Activated naive CD8-positive, alpha-beta T cell (primary cell): ENCODE results near the gene HMG20A.

Experiments used
- H3K27ac Mint-ChIP-seq: one replicate; pipeline ENCODE4 v1.8.0; 2021; ENCODE audit warnings: mixed read lengths
- H3K27me3 Mint-ChIP-seq: one replicate; pipeline ENCODE4 v1.8.0; 2021; ENCODE audit warnings: mixed read lengths
- H3K36me3 Mint-ChIP-seq: one replicate; pipeline ENCODE4 v1.8.0; 2021; ENCODE audit warnings: mixed read lengths
- H3K4me1 Mint-ChIP-seq: one replicate; pipeline ENCODE4 v1.8.0; 2021; ENCODE audit warnings: low read depth, mixed read lengths
- H3K4me3 Mint-ChIP-seq: one replicate; pipeline ENCODE4 v1.8.0; 2021; ENCODE audit warnings: mild to moderate bottlenecking, mixed read lengths
- H3K9me3 Mint-ChIP-seq: one replicate; pipeline ENCODE4 v1.8.0; 2021; ENCODE audit warnings: low read depth, mixed read lengths

The HMG20A gene

DNA sequence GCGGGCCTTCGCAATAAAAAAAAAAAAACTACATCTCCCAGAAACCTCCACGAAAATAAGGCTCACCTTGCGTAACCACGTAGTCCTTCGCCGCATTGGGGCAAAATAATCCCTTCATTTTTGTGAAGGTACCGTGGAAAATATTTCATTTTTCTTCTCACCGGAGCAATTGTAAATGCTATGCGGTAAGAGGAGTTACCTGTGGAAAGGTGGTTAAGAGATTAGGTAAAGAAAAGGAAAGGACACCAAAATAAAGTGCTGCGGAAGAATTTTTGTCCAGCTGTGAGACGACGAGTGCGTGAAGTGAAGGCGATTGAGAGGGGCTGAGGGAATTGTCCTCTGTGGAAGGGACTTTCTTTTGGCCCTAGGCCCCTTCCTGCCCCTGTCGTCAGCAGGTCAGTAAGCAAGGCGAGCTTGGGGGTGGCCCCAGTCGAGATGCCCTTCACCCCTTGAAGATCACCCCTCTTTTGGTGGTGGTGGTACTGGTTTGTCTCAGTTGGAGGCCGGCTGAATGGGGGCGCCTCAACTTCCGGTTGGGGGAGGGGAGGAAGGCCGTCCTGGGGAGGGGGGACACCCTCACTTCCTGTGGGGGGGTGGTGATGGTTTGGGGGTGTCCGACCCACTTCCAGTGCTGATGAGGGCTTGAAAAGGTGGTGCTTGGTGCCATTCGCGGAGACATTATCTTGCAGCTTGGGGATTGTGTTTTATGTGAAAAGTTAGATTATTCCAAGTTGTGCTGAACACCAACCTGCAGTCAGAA lies at the start of gene HMG20A:
TSS of gene HMG20A (plus strand) at position 279 of the 760 bp plus-strand sequence. CDS start 37,520 bp downstream, outside the sequence.
- H3K4me3 Mint-ChIP-seq = peak within 1 kb of the TSS; percentile 99
- H3K27me3 Mint-ChIP-seq = no peaks in the 10 kb centered on the region
- no peaks in the 10 kb centered on the region for H3K9me3 Mint-ChIP-seq
- peaks cover 65% of the 10 kb centered on the region for H3K4me1 Mint-ChIP-seq
- H3K36me3 Mint-ChIP-seq = no peaks in the 10 kb centered on the region
- peak within 1 kb of the TSS; percentile 99 for H3K27ac Mint-ChIP-seq

DNA sequence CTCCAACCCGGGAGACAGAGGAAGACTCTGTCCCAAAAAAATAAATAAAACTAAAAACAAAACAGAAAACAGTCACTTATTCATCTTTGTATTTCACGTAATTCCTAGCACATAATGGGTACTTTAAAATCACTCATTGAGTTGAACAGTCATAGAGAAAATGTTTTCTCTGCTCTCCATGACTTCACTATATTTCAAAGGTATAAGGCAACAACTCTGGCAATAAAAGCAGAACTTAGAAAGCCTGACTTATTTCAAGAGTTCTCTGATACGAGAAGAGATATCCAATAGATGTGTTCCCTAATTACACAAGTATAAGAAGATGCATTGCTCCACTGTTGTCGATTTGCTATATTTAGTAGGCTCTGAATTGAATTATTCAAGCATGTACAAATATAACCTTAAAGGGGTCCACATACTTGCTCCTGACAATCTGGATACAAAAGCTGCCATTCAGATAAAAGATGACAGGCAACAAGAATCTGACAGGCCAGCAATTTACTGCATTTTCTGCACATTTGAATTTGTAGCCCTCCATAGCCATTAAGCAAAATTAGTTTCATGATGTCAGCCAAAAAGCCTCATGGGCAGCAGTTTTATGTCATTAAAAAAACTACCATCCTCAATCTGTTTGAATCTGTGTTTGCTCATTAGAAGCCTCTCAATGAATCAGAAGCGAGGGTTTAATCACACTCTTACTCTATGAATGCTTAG lies 48.7 kb upstream of the HMG20A start:
- H3K27ac Mint-ChIP-seq = no peak overlapping the region
- no peaks in the 10 kb centered on the region for H3K27me3 Mint-ChIP-seq
- no peak overlapping the region for H3K4me3 Mint-ChIP-seq
- no peaks in the 10 kb centered on the region for H3K9me3 Mint-ChIP-seq
- peaks cover 2% of the 10 kb centered on the region for H3K36me3 Mint-ChIP-seq
- H3K4me1 Mint-ChIP-seq = peaks cover 8% of the 10 kb centered on the region

DNA sequence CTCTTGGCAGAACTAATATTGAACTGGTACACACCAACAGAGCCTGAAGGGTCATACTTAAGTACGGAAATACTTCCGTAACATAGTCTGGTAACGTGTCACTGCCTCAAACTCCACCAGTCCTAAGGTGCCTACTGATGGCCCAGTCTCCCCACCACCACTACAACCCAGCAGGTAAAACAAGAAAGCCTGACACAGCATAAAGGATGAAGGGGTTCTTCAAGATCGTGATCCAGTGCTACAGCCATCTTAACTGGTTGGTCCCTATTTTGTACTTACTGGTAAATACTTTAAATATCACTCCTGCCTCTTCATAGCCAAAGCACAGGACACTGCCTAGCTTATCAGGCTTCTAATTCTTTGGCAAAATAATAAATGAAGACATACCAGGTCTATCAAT lies 47.2 kb upstream of the HMG20A start:
- no peak overlapping the region for H3K27ac Mint-ChIP-seq
- H3K27me3 Mint-ChIP-seq = no peaks in the 10 kb centered on the region
- H3K4me3 Mint-ChIP-seq = no peak overlapping the region
- peaks cover 2% of the 10 kb centered on the region for H3K36me3 Mint-ChIP-seq
- no peaks in the 10 kb centered on the region for H3K9me3 Mint-ChIP-seq
- H3K4me1 Mint-ChIP-seq = peaks cover 8% of the 10 kb centered on the region

DNA sequence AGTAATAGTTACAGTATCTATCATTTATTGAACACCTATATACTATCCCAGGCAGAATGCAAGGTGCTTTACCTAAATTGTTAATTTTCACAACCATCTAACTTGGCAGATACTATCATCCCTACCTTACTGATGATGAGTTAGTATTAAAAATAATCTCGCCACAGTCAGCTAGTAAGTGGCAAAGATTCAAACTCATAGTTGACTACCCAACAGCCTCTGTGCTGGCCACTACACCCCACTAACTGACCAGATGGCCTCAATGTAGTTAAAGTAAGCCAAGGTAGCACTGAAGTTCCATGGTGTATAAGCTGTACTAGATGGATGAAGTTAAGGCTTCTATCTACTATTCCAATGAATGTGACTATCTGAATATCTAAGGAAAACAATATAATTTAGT lies 45.6 kb upstream of the HMG20A start:
- H3K4me3 Mint-ChIP-seq = no peak overlapping the region
- peaks cover 4% of the 10 kb centered on the region for H3K4me1 Mint-ChIP-seq
- peaks cover 2% of the 10 kb centered on the region for H3K36me3 Mint-ChIP-seq
- no peaks in the 10 kb centered on the region for H3K27me3 Mint-ChIP-seq
- no peak overlapping the region for H3K27ac Mint-ChIP-seq
- H3K9me3 Mint-ChIP-seq = no peaks in the 10 kb centered on the region

DNA sequence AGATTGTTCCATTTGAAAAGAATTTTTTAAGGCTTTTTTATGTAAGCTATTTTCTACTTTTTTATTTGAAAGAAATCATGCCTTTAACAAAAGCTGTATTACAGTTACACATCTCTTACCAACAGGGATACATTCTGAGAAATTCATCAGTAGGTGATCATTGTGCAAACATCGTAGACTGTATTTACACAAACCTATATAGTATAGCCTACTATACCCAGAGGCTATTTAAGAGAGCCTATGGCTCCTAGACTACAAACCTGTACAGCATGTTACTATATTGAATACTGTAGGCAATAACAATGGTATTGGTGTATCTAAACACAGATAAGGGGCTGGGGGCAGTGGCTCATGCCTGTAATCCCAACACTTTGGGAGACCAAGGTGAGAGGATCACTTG lies 43.9 kb upstream of the HMG20A start:
- H3K36me3 Mint-ChIP-seq = peaks cover 2% of the 10 kb centered on the region
- peaks cover 4% of the 10 kb centered on the region for H3K4me1 Mint-ChIP-seq
- H3K27me3 Mint-ChIP-seq = no peaks in the 10 kb centered on the region

DNA sequence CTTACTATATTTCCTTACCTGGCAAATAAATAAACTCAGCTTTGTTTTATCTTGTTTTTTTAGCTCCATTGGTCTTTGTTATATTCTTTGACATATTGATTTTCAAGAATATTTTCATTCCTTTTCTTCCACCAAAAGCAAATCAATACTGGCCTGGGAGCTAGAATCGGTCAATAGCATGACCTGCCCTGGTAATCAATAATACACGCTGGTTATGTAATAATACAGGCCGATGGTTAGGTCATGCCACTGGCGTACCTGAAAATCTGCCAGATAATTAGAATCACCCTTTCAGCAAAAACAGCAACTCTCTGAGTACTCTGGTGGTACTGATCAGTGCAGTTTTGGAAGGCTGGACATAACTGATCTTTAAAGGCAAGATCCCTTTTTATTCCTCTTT lies 40.7 kb upstream of the HMG20A start:
- H3K27ac Mint-ChIP-seq = no peak overlapping the region
- H3K36me3 Mint-ChIP-seq = no peaks in the 10 kb centered on the region
- peaks cover 16% of the 10 kb centered on the region for H3K4me1 Mint-ChIP-seq
- no peak overlapping the region for H3K4me3 Mint-ChIP-seq
- no peaks in the 10 kb centered on the region for H3K9me3 Mint-ChIP-seq
- H3K27me3 Mint-ChIP-seq = no peaks in the 10 kb centered on the region

More for the DNA sequence above, 43.9 kb upstream of the HMG20A start:
- Mint-ChIP-seq H3K27ac (no peak overlapping the region), H3K9me3 (no peaks in the 10 kb centered on the region), H3K4me3 (no peak overlapping the region)

DNA sequence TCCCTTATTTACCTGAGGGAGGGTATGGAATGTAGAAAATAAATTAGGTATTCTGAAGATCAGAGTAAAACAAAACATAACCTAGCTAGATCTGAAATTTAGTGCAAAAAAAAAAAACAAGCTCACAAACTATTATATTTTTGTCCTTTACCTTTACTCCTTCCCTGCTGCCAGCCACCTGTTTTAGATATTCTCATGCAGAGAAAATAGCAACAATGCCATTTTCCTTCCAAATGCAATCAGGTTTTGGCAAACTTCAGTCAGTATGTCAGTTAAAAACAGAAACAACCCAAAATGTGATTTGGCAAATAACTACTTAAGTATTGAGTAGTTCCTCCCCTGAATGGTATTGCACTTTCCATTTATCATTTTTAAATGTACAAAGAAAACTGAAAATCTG lies 36.6 kb upstream of the HMG20A start:
- Mint-ChIP-seq H3K36me3 (no peaks in the 10 kb centered on the region), H3K27ac (no peak overlapping the region), H3K4me1 (peaks cover 20% of the 10 kb centered on the region), H3K27me3 (no peaks in the 10 kb centered on the region), H3K4me3 (no peak overlapping the region), H3K9me3 (no peaks in the 10 kb centered on the region)

DNA sequence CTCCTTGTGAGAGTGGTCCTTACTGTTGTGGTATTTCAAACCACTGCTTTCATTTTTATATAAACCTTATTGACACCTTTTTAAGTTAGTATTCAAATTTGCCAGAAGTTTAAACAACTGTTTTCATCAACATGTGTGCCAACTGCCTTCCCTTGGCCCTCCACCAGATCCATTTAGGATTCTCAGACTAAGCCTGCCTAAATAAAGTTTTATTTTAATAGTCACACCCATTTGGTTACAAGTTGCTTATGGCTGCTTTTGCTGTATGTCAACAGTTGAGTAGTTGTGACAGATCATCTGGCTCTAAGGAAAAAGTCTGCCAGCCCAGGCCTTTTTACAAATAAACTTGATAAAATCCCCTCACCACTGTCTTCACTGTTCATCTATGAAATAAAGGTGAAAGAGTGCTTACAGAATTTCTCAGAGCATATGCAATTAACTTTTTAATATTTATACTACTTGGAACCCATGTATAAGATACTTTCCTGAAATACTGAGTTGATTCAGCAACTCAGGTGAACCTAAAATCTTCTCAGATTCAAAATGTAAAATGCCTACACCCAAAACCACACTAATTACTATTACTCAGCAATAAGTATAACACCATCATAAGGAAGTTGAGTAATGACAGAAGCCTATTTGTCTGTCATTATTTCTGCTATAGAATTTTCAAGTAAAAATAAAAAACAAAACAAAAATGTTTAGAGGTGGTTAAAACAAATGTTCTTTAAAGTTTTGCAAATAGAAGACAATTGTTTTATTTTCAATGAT lies 35.9 kb upstream of the HMG20A start:
- Mint-ChIP-seq H3K27ac (no peak overlapping the region), H3K27me3 (no peaks in the 10 kb centered on the region), H3K36me3 (no peaks in the 10 kb centered on the region), H3K4me1 (peaks cover 20% of the 10 kb centered on the region), H3K4me3 (no peak overlapping the region), H3K9me3 (no peaks in the 10 kb centered on the region)

DNA sequence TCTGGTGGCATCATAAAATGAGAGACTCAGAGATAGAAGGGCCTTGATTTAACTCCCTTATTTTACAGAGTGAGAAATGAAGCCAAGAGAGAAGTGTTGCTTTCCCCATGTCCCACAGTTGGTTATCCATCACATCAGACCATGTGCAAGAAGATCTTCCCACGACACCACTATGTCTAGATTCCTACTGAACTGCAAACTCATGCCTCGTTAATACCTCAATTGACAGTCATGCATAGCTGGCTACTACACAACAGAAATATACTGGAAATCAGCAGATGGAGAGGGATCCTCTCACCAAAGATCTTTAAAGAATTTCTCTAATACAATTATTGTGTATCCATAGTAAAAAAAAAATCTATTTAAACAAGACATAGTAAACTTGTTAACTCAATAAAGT lies 34.1 kb upstream of the HMG20A start:
- H3K4me3 Mint-ChIP-seq = no peak overlapping the region
- H3K27ac Mint-ChIP-seq = no peak overlapping the region
- no peaks in the 10 kb centered on the region for H3K9me3 Mint-ChIP-seq
- H3K4me1 Mint-ChIP-seq = peaks cover 21% of the 10 kb centered on the region
- no peaks in the 10 kb centered on the region for H3K36me3 Mint-ChIP-seq
- no peaks in the 10 kb centered on the region for H3K27me3 Mint-ChIP-seq

DNA sequence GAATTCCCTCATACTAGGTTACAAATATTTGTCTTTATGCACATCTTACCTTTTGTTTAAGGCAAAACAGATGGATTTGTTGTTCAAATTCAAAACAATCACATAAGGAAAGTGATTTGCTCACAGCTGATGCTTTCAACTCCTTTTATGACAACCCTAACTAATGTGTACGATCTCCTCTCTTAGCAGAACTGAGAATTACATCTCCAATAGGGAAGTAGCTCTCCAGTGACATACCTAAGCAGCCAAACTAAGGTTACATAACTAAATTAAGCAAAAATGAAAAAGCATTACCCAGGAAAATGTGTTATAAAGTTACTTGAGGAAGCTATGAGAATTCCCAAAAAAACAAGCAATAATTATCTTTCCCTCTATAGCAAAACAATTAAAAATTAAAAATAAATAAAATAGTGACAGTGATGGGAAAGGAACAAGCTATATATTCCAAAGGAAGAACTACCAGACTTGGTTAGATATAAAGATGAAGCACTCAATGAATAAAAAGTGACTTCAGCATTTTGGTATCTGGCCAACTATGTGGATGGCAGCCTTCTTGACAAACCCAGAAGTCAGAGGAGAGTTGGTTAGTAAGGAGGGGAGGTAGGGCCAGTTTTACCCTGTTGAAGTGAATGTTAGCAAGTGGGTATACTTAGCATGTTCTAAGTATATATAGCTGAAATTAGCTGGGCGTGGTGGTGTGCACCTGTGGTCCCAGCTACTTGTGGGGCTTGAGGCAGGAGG lies 33.2 kb upstream of the HMG20A start:
- Mint-ChIP-seq H3K27me3 (no peaks in the 10 kb centered on the region), H3K36me3 (no peaks in the 10 kb centered on the region), H3K4me3 (no peak overlapping the region), H3K9me3 (no peaks in the 10 kb centered on the region), H3K27ac (no peak overlapping the region), H3K4me1 (peaks cover 19% of the 10 kb centered on the region)

DNA sequence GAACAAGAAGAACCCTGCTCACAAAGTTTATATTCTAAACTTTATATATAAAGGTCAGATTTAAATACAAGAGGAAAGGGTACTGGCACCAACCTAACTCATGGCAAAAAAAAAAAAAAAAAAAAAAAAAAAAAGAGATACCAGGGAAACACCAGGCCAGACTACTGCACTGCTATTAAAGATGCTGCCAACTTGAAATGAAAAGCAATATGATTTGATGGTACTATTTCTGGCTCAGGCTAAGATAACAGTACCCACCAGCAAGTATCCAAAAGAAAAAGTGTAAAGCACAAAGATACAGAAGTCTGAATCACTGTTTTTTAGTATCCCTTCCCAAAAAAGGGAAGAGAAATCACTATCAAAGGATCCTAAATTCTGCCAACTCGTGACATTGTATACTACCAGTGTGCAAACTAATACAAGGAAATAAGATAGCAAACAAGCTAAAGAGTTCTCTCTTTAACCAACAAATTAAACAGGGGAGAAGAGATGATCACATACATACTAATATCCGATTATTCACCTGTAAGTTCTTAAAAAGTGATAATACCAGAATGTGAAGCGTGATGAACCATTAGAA lies 29.2 kb upstream of the HMG20A start:
- H3K4me3 Mint-ChIP-seq = no peak overlapping the region

DNA sequence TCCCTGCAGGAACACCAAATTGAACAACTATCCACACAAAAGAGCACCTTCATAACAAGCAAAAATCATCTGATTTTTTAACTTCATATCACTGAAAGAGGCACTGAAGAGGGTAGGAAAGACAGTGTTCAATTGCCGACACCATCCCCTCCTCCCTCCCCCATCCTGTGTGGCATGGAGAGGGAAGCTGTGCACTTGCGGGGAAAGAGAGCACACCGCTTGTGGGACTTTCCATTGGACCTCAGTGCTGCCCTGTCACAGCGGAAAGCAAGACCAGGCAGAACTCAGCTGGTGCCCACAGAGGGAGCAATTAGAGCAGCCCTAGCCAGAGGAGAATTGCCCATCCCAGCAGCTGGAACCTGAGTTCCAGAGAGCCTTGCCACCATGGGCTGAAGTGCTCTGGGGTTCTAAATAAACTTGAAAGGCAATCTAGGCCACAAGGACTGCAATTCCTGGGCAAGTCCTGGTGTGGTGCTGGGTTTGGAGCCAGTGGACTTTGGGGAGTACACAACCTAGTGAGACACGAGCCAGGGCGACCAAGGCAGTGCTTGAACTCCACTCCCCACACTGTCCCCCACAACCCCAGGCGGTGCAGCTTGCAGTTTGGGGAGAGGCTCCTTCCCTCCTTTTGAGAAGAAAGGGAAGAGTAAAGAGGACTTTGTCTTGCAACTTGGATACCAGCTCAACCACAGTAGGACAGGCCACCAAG lies 27.8 kb upstream of the HMG20A start:
- H3K4me3 Mint-ChIP-seq = no peak overlapping the region
- no peaks in the 10 kb centered on the region for H3K27me3 Mint-ChIP-seq
- H3K4me1 Mint-ChIP-seq = peaks cover 1% of the 10 kb centered on the region
- peaks cover 15% of the 10 kb centered on the region for H3K36me3 Mint-ChIP-seq
- H3K27ac Mint-ChIP-seq = no peak overlapping the region
- peaks cover 14% of the 10 kb centered on the region for H3K9me3 Mint-ChIP-seq

More for the DNA sequence above, 29.2 kb upstream of the HMG20A start:
- Mint-ChIP-seq H3K4me1 (peaks cover 1% of the 10 kb centered on the region), H3K27ac (no peak overlapping the region), H3K9me3 (peaks cover 12% of the 10 kb centered on the region), H3K36me3 (peaks cover 12% of the 10 kb centered on the region), H3K27me3 (no peaks in the 10 kb centered on the region)

DNA sequence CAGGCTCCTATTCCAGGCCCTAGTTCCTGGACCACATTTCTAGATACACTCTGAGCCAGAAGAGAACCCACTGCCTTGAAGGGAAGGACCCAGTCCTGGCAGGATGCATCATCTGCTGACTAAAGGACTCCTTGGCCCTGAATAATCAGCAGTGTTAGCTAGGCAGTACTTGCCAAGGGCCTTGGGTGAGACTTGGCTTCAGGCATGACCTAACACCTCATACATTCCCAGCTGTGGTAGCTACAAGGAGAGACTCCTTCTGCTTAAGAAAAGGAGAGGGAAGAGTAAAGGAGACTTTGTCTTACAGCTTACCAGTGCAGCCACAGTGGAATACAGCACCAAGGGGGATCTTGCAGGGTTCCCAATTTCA lies 27.2 kb upstream of the HMG20A start:
- Mint-ChIP-seq H3K27ac (no peak overlapping the region), H3K4me3 (no peak overlapping the region), H3K27me3 (no peaks in the 10 kb centered on the region), H3K4me1 (peaks cover 1% of the 10 kb centered on the region), H3K9me3 (peaks cover 17% of the 10 kb centered on the region), H3K36me3 (peaks cover 19% of the 10 kb centered on the region)
